ENCODE data around the gene SCAMP5. TPM values are rescaled to one million over a fixed set of nuclear protein-coding genes. Genes with fewer than 3 reads are reported as not detected.

Gene SCAMP5
- total RNA-seq: 1 to 10 TPM; 4.0 to 7.5 TPM

GRCh38 chr15:74995182-74995778, at the start of gene SCAMP5:
SCAMP5 (plus strand) TSS chr15:74995563; CDS start chr15:75011840, 16,277 bp downstream.
- TF ChIP-seq CTCF (IDR thresholded peaks at IDR 0.05): no peak
- Histone ChIP-seq H3K9me3 (no peaks in the 10 kb centered on the region), H3K27ac (no peak within 1 kb of the TSS), H3K27me3 (no peaks in the 10 kb centered on the region), H3K4me1 (peaks cover 0 to 11% of the 10 kb centered on the region in 2 donors), H3K36me3 (no peaks in the 10 kb centered on the region), H3K4me3 (peak within 1 kb of the TSS; percentile 69 to 82)
- peak; percentile 93 for DNase-seq (ENCODE audit: low spot score)

GRCh38 chr15:74950078-74950908, 45.1 kb upstream of the SCAMP5 start:
- Histone ChIP-seq H3K27me3 (no peaks in the 10 kb centered on the region), H3K9me3 (no peaks in the 10 kb centered on the region), H3K4me3 (no peak overlapping the region), H3K36me3 (no peaks in the 10 kb centered on the region), H3K4me1 (peaks cover 0 to 19% of the 10 kb centered on the region in 2 donors), H3K27ac (no peak overlapping the region)
- peak; percentile 98 to 99 for TF ChIP-seq CTCF (IDR thresholded peaks at IDR 0.05)
- peak; percentile 86 for DNase-seq (ENCODE audit: low spot score)

GRCh38 chr15:74951006-74951405, 44.4 kb upstream of the SCAMP5 start:
- Histone ChIP-seq H3K9me3 (no peaks in the 10 kb centered on the region), H3K4me1 (peaks cover 0 to 27% of the 10 kb centered on the region in 2 donors), H3K4me3 (no peak overlapping the region), H3K36me3 (no peaks in the 10 kb centered on the region), H3K27me3 (no peaks in the 10 kb centered on the region), H3K27ac (no peak overlapping the region)
- TF ChIP-seq CTCF (IDR thresholded peaks at IDR 0.05): no peak
- no peak for DNase-seq (ENCODE audit: low spot score)

- TF ChIP-seq CTCF (IDR thresholded peaks at IDR 0.05): no peak
- peaks cover 0 to 57% of the 10 kb centered on the region in 2 donors for H3K4me1 ChIP-seq
- H3K9me3 ChIP-seq: no peaks in the 10 kb centered on the region
- no peaks in the 10 kb centered on the region for H3K36me3 ChIP-seq
- peak overlapping the region in 1 of 2 donors; percentile 74 for H3K27ac ChIP-seq
- H3K27me3 ChIP-seq: no peaks in the 10 kb centered on the region
- peak overlapping the region in 1 of 2 donors; percentile 66 for H3K4me3 ChIP-seq
- no peak for DNase-seq (ENCODE audit: low spot score)
Measured at GRCh38 chr15:74954515-74954914, 40.8 kb upstream of the SCAMP5 start.

- Histone ChIP-seq H3K4me1 (peaks cover 0 to 62% of the 10 kb centered on the region in 2 donors), H3K36me3 (no peaks in the 10 kb centered on the region), H3K9me3 (no peaks in the 10 kb centered on the region), H3K27me3 (no peaks in the 10 kb centered on the region), H3K4me3 (peak overlapping the region; percentile 43 to 66), H3K27ac (peak overlapping the region in 1 of 2 donors; percentile 74)
- no peak for TF ChIP-seq CTCF (IDR thresholded peaks at IDR 0.05)
- DNase-seq (ENCODE audit: low spot score): no peak
Measured at GRCh38 chr15:74955017-74955416, 40.3 kb upstream of the SCAMP5 start.

All from right atrium auricular region (tissue), 2 donors.